HG02970 (cell line): ENCODE data around the gene PHYKPL.
"Not testable (repeated sequence)": the region's sequence is repeated elsewhere in the genome, so short reads cannot be mapped to it uniquely, and the experiment has no call there.

Experiments used
- ATAC-seq: cut with Tn5 transposase; IDR thresholded peaks from one replicate; pipeline ENCODE4 v1.9.1; 2021; ENCODE audit warnings: mild to moderate bottlenecking, moderate library complexity, moderate number of reproducible peaks; ENCODE audit not compliant: unreplicated experiment, low FRiP score

PHYKPL gene

DNA sequence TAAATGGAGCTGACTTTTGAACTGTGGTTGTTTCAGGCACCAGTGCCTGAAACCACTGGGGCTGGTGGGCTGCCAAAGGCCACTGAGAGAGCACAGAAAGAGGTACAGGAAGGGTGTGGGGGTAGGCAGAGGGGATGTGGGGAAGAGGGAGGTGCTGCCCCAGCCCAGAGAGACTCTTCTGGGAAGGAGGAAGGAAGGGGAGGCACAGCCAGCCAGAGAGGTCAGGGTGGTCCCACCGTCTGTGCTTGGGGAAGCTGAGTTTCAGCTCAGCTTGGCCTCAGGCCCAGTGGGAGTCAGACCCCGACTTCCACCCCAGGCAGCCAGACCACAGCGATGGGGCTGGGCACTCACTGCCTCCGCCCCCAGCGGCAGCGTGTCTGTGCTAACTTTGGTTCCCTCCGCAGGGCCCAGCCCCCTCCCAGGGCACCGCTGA, 8.6 kb upstream of the PHYKPL start:
- no peak for ATAC-seq

DNA sequence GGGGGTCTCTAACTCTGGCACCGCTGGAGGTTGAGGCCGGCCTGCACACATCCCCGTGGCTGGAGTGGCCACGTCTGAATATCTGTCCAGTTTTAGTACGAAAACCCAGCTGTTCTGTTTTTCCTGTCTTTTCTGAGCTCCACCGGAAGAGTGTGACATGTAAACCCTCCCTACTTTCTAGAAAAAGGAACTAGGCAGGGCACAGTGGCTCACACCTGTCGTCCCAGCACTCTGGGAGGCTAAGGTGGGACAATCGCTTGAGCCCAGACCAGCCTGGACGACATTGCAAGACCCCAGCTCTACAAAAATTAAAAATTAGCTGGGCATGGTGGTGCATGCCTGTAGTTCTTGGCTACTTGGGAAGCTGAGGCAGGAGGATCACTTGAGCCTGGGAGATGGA, 8.2 kb upstream of the PHYKPL start:
- no peak for ATAC-seq

DNA sequence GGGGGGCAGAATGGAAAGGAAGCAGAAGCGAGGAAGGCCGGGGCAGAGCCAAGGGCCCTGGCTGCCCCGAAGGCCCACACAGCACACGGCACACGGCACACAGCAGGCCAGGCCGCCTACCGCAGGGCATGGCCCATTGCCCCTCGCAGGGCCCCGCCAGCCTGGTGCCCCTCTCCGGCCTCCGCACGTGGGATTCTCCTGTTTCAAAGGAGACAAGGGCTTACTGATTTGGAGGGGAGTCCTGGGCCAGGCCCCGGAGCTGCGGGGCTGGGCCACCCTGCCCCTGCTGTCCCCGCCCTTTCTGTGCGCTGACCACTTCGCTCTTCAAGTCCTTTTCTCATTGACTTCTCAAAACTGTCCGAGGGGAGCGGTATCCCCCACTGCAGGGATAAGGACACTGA, 7.7 kb upstream of the PHYKPL start:
- no peak for ATAC-seq

DNA sequence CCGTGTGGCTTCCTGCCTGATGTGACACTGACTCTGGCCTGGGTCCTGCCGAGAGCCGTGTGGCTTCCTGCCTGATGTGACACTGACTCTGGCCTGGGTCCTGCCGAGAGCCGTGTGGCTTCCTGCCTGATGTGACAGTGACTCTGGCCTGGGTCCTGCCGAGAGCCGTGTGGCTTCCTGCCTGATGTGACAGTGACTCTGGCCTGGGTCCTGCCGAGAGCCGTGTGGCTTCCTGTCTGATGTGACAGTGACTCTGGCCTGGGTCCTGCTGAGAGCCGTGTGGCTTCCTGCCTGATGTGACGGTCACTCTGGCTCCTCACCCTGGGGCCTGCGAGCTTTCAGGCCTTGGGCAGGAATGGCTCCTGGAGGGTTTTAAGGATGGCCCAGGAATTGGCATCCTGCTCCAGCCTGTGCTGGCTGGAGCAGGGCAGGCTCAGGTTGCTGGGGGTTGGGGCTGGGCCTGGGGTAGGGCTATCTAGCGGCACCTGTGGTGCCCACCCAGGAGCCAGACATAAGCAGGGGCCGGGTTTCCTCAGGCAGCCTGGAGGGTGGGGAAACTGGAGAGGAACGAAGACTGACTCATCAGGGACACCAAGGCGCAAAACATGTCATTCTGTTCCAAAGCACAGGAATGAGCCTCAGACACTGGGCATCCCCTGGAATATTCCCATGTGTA, 7.2 kb upstream of the PHYKPL start:
- ATAC-seq: not testable (repeated sequence)

DNA sequence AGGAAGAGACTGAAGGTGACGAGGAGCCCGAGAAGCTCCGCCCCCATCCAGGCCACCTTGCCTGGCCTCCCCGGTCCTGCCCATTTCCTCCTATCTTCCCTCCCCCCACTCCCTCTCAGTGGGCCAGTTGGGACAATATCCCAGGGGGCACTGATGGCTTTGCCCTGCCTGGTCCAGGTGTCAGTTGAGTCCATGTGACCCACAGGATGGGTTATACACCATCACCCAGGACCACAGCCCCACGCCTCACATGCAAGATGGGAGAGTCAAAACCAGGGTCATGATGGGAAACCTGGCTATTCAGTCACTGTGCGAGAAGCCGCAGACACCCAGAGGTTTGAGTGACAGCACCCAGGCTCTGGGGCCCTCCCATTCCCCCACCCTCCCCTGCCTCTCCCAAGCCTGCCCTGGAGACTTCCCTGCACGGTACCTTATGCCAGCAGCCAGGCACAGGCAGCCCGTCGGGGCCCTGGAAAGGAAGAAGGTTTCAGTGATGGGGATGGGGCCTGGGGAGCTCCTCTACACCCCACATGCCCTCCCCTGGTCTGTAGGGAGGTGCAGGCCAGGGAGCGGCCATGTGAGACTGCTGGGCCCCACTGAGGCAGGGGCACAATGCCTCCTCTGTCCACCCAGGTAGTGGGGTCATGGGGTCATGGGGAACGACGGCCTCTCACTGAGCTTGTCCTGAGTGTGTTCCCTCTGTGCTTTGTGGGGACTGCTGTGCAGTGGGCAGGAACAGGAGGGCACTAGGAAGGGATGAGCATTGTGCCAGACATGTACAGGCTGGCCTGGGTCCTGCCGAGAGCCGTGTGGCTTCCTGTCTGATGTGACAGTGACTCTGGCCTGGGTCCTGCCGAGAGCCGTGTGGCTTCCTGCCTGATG, 6.3 kb upstream of the PHYKPL start:
- ATAC-seq: no peak

DNA sequence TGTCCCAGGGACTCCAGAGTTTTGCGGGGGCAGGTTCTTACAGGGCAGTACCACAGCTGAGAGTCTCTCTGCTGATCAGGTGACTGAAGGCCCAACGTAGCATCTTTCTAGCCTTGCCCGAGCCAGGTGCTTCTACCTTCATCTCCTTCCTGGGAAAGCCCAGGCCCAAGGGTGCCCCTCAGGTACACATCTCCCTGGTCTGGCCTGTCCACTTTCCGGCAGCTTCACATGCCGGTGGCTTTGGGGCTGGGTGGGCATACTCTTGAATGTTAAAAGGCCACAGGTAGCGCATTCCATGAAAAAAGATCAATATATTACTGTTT, 5.7 kb upstream of the PHYKPL start:
- ATAC-seq: no peak

DNA sequence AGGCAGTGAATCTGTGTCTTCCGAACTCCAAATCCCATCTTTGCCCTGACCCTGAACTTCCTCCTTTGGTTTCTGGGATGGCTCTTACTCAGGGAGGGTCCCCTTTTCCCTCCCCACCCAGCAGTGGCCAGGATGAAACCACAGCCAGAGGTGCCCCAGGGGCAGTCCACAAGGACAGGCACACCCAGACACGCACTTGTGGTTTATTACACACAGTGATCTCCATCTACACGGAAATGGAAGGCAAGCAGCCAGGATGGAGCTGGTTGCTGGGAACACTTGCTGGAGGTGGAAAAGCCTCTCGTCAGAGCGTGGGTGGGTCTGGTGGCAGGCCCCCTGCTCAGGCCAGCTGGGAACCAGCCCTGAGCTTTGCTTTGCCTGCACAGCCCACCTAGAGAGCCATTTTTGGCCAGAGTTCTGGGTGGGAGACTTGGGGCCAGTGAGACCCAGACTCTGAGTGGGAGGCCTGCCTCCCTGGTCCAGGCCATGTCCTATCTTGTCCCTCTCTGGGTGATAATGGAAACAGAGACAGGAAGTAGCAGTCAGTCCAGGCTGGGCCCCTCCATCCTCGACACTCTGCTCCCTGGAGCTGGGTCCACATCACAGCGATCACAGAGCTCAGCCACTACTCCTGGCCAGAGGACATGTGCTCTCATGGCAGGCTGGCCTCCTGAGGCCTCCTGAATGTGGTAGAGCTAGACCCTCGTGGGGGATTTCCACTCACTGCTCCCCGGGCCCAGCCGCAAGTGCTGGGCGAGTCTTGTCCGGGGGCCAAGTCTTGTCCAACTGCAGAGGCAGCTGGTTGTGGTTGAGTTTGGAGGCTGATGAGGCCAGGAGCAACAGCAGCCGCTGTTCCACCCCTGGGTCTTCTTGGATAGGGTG, 5.1 kb upstream of the PHYKPL start:
- no peak for ATAC-seq

DNA sequence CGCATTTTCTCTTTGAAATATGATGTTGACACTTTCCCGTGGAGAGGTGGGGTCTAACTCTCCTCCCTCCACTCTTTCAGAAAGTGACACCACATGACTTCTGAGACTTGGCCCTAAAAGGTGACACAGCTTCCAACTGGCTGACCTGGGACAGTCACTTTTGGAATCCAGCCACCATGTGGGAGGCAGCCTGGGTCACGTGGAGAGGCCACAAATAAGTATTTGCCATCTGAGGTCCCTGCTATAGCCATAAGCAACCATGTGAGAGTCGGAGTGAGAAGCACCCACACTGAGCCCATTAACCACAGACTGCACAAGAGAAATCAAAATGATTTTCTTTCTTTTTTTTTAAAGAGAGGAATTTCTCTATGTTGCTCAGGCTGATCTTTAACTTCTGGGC, 4.1 kb upstream of the PHYKPL start:
- no peak for ATAC-seq

DNA sequence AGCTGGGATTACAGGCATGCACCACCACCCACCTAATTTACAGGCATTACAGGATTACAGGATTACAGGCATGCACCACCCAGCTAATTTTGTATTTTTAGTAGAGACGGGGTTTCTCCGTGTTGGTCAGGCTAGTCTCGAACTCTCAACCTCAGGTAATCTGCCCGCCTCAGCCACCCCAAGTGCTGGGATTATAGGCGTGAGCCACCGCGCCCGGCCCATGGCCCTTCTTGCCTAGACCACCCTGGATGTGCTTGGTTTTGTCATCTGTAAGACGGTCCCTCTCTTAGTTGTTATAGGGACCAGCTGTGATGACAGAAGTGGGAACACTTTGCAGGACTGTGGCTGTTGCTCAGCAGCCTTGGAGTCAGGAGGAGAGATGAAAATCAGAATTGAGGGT, 3.5 kb upstream of the PHYKPL start:
- no peak for ATAC-seq

DNA sequence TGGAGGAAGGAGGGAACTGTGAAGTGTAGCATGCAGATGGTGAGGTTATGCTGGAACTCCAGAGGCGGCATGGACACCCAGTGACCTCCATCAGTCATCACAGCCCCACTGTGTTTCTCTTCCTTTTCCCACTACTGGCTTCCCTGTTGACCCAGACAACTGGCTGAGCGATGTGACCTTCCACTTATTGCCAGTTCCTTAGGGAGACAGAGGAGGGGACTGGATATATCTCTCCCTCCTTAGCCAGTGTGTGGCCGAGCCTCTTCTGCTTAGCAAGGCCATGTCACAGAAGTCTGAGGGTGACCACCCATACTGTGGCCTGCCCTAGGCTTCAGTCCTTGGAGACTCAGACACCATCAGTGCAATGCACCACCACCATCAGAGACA, 3.0 kb upstream of the PHYKPL start:
- ATAC-seq: no peak

DNA sequence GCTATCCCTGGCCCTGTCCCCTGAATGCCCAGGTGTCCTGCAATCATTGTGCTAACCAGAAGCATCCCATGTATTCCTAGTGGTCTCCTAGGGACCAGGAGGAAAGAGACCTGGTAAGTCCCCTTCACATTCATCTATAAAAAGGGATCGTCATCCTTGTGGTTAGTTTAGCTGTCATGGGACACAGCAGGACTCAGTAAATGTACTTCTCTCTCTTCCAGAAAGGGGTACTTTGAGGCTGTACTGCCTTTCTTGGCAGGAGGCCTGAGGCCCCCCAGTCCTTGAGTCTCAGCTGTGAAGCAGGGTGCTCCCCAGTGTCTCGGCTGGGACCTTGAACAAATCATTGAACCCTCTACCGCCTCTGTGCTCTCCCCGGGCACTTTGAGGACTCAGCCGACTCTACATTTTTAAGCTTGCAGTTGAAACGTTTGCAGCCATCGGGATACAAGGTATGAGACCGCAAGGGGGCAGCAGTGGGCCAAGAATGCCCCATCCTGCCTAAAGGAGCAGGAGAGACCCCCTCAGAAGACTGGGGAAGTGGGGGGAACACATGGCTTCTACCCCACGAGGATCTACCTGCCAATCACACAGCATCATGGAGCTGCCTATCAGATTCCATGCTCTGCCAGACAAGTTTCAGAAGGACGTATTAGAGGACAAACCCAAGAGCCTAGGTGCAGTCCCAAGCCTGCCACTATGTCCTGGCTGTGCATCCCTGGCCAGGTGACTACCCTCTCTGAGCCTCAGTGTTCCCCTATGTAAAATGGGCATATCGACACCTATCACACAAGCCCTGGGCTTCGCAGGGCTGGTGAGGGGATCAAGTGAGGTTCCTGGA, 2.4 kb upstream of the PHYKPL start:
- ATAC-seq: no peak

DNA sequence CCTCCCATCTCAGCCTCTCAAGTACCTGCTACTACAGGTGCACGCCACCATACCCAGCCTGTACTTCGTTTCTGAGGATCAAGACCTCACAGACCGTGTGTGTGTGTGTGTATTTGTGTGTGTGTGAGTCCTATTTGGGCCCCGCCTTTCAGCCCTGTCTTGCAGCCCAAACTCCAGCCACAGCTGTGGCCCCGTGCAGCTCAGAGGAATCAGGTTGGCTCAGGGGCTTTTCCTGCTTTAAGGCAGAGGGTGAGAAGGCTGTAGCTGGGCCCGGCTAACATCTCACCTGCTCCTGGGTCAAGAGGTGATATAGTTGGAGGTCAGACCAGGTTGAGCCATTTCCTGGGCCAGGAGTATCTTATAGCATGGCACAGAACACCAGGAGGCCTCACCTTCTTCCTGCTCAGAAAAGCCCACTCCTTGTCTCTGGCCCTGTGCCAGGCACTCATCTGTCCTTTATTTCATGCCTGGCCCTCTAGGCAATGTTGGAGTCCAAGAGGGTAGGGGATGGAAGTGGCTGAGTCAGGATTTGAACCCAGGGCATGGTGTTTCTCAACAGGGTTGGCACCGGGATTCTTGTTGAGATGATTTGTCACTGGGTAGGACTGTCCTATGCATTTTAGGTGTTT, 1.6 kb upstream of the PHYKPL start:
- ATAC-seq: no peak

DNA sequence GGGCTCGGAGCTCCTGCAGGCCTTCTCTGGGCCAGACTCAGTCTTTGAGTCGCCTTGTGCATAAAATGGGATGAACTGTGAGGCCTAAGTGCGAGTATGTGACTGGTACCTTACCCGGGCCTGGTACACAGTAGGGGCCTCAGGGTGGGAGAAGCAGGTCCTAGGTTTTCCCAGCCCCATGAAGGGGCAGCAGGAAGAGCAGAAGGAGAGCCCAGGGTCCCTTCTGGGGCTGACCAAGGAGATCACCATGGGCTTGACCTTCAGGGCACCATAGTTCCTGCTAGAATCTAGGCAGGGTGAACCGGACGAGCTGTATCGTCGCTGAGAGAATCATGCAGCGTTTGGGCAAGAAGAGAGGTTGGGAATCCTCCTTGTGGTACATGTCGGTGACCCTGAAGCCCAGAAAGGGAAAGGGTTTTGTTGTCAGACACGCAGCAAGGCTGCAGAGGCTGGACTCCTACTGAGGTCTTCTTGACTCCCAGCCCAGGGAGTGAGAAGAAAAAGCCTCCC, 373 bp upstream of the PHYKPL start:
- no peak for ATAC-seq

DNA sequence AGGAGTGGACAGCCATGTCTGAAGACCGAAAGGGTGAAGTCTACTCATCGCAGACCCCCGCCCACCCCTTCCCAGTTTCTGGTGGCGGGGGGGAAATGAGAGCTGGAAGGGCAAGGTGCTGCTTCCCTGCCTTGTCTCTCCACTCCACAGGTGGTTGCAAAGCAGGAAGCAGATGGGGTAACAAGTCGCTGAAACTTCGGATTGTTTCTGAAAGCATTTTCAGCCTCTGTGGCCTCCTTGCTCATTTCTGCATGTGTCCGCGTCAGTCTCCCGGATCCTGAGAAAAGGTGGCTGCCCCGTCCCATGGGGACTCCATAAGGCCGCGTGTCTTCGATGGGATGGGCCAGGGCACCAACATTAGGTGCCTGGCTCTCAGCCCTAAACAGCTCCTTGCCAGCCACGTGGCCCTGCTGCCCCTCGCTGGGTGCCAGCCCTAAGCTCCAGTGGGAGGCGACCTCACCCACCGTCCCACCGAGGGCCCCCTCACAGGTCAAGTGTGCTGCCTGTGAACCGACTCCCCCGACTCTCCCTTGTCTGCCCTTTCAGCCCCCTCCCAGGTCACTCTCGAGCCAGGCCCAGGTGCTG, 971 bp downstream of the PHYKPL start:
- ATAC-seq: no peak

DNA sequence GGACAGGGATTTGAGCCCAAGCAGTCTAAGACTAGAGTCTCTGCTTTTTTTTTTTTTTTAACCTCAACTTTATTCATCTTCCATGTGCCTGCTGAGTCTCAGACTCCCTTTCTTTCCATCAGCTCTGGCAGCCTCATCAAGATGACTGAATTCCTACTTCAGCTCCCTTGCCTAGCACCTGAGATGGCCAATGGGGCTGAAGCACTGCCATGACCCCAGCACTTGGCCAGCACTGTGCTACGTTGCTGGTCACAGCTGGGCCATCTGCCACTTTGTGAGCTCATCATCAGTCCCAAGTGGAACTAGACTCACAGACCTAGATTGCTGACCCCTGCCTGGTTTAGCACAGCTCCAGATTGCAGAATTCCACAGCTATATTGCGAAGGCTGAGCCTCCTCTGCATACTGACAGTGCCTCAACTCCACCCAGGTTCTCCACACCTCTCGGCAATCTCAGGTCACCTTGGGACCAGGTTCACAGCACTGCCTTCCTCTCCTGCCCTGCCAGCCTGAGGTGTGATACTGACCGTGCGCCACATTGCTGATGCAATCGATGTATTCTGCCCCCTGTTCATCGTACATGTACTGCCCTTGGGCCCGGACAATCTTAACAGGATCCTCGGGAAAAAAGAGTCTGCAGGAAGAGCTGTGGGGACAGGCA, 1.6 kb downstream of the PHYKPL start:
- ATAC-seq: no peak

DNA sequence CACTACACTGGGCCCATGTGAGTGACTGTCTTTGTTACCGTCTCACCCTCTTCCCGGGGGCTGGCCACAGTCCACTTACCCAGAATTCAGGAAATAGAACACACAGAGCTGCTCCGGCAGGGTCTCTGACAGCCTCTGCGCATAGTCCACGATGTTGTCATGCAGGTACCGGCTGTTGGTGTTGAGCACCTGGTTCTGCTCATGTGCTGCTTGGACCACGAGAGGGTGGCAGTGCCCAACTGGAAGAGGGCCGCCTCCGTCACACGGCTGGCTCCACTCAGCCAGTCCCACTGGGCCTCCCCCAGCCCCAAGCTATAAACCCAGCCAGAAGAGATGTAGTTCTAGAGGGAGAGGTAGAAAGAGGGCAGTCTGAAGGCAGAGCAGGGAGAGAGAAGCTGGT, 2.7 kb downstream of the PHYKPL start:
- ATAC-seq: no peak

DNA sequence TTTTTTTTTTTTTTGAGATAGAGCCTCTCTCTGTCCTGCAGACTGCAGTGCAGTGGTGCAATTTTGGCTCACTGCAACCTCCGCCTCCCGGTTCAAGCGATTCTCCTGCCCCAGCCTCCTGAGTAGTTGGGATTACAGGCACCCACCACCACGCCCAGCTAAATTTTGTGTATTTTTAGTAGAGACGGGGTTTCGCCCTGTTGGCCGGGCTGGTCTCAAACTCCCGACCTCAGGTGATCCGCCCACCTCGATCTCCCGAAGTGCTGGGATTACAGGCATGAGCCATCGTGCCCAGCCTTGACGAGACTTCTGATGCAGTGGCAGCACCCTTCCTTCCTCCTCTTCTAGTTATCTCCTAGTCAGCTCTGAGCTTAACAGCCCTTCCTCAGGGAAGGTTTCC, 3.5 kb downstream of the PHYKPL start:
- ATAC-seq: not testable (repeated sequence)

DNA sequence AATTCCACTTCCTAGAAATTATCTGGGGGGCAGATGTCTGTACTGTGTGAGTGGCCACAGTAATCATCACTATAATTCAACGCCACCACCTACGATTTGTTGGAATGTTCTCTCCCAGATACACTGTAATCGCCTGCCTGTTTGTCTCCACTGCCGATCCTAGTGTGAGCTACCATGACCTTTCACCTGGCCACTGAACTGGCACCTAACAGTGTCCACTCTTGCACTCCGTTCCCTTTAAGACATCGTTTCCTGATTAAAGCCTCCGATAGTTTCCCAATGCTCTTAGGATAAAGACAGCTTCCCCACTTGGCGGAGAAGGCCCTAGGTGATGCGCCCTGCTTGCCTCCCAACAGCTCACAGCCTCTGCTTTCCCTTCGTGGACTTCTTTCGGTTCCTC, 4.0 kb downstream of the PHYKPL start:
- ATAC-seq: no peak

DNA sequence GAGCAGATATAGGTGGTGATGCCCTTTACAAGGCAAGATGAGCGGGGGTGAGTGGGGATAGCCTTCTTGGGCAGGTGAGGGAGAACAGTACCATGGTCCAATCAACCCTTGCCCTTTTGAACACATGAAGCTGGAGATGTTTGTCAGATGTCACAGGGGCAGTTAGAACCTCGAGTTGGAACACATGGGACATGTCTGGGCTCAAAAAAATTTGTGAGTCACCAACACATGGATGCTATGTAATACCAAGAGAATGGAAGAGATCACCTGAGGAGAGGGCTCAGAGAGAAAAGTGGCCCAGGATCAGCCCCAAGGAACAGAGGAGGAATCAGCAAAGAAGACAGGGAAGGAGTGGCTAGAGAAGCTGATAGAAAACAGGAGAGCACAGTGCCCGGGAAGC, 4.7 kb downstream of the PHYKPL start:
- no peak for ATAC-seq
